Osteoblast (primary cell): ENCODE results near the gene ARHGAP15. TPM values are rescaled to one million over a fixed set of nuclear protein-coding genes. Genes with fewer than 3 reads are reported as not detected.

Experiments
- DNase-seq: peaks from one replicate; pipeline ENCODE4 v3.0.0; 2011; ENCODE audit warnings: low spot score, mixed read lengths; ENCODE audit not compliant: insufficient read length; ENCODE audit errors: missing footprints
- H2AFZ ChIP-seq: 2 replicates; pipeline ENCODE4 v1.6.0; 2011; ENCODE audit warnings: mild to moderate bottlenecking, low read length
- H3K27ac ChIP-seq: 2 replicates; pipeline ENCODE4 v1.5.1; 2011; ENCODE audit warnings: mild to moderate bottlenecking, low read depth, low read length, moderate library complexity
- H3K27me3 ChIP-seq: 2 replicates; pipeline ENCODE4 v1.6.0; 2012; ENCODE audit warnings: mild to moderate bottlenecking, control low read depth, inconsistent platforms, low read length, moderate library complexity; ENCODE audit not compliant: insufficient read depth
- H3K36me3 ChIP-seq: 2 replicates; pipeline ENCODE4 v1.5.1; 2011; ENCODE audit warnings: mild to moderate bottlenecking, low read length, control low read depth, moderate library complexity; ENCODE audit not compliant: insufficient read depth
- H3K4me1 ChIP-seq: 2 replicates; pipeline ENCODE4 v1.5.1; 2011; ENCODE audit warnings: mild to moderate bottlenecking, low read length, control low read depth, moderate library complexity; ENCODE audit not compliant: insufficient read depth
- H3K4me2 ChIP-seq: 2 replicates; pipeline ENCODE4 v1.6.0; 2011; ENCODE audit warnings: mild to moderate bottlenecking, low read length; ENCODE audit not compliant: insufficient read depth
- H3K4me3 ChIP-seq: fragments of 200-600 bp; sonication (generic); 3 replicates; pipeline ENCODE4 v1.5.1; 2012; ENCODE audit warnings: mild to moderate bottlenecking, low read length, inconsistent platforms; ENCODE audit not compliant: insufficient read depth
- H3K79me2 ChIP-seq: 2 replicates; pipeline ENCODE4 v1.6.0; 2012; ENCODE audit warnings: mild to moderate bottlenecking, low read length, control low read depth, inconsistent platforms; ENCODE audit not compliant: insufficient read depth
- H3K9me3 ChIP-seq: 2 replicates; pipeline ENCODE4 v1.5.1; 2011; ENCODE audit warnings: low read depth, low read length, control low read depth
- H4K20me1 ChIP-seq: 2 replicates; pipeline ENCODE4 v1.6.0; 2012; ENCODE audit warnings: mild to moderate bottlenecking, low read length, control low read depth; ENCODE audit not compliant: insufficient read depth
- CTCF ChIP-seq: IDR thresholded peaks from 2 replicates; pipeline ENCODE4 v1.5.1; 2011; ENCODE audit warnings: mild to moderate bottlenecking, low read depth, low read length, moderate library complexity; ENCODE audit errors: extremely low read depth
- total RNA-seq: library from RNA; depleted of rRNA; stranded (reverse); fragments of >200 nt; gene quantifications from 2 replicates; pipeline ENCODE4 v1.2.3, GENCODE V29; 2012

Gene ARHGAP15
- total RNA-seq, 1 donor = 2.2 TPM

DNA sequence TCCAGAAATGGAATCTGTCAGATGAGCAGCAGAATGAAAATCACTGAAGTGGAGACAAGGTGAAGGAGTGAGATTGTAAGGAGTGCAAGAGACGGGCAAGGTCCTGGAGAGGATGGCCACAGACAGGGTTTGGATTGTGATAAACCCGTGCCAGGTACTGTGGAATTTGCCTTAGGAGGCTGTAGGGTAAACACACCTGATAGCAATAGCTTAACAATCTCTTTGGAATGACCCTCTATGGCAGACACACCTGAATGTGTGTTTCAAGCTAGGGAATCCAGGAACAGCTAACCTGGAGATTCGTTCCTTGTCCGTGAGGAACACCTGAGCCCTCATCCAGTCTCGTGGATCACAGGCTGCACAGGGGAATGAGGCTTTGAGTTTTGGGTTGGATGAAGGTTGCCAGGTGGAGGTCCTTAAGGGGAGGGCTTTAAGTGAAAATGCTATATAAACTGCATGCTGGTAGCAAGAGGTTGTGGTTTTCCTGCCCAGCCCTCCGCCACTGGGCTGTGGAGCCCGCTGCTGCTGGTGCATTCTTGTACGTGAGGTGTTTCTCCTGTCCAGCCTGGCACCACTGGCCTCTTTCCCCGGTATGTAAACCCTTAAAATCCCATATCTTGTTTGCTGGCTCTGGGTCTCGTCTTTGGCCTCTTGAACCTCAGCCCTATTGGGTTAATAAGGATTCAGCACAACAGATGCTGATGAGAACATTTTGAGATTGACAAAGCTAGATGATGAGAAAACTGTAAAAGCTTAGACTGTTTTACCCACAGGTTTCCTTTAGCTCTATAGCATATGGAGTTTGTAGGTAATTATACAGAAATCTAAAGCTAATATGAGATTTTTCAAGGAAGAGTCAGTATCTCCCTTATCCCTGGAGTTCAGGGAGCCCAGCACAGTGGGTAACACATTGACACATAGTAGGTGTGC, 117.9 kb downstream of the ARHGAP15 start:
- no peak overlapping the region for H3K27ac ChIP-seq

DNA sequence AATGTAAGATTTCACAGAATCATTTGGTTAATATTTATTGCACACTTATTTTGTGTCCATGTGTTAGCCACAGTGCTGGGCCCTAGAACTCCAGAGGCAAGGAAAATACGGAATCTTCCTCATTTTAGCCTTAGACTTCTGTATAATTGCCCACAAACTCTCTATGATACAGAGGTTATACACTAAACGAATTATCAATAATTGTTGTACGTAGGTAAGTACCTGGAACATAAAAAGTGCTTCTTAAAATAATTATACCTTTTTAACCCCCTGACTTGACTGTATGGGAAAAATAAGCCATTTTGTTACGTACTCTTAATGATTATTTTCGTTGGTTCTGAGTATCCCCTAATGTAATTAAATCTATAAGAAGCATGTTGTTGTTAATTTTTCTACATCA, 119.4 kb downstream of the ARHGAP15 start:
- Histone ChIP-seq H3K4me1 (no peaks in the 10 kb centered on the region), H3K79me2 (no peaks in the 10 kb centered on the region), H3K4me2 (no peak overlapping the region), H3K4me3 (no peak overlapping the region), H2AFZ (no peak overlapping the region), H3K27ac (no peak overlapping the region), H4K20me1 (no peaks in the 10 kb centered on the region), H3K9me3 (no peaks in the 10 kb centered on the region), H3K27me3 (peaks cover 6% of the 10 kb centered on the region), H3K36me3 (no peaks in the 10 kb centered on the region)
- no peak for TF ChIP-seq CTCF
- no peak for DNase-seq

More for the DNA sequence above, 117.9 kb downstream of the ARHGAP15 start:
- Histone ChIP-seq H3K4me2 (no peak overlapping the region), H3K79me2 (no peaks in the 10 kb centered on the region), H3K36me3 (no peaks in the 10 kb centered on the region), H3K27me3 (peaks cover 6% of the 10 kb centered on the region), H3K9me3 (no peaks in the 10 kb centered on the region), H4K20me1 (no peaks in the 10 kb centered on the region), H3K4me1 (no peaks in the 10 kb centered on the region), H3K4me3 (no peak overlapping the region), H2AFZ (no peak overlapping the region)
- no peak for DNase-seq
- no peak for TF ChIP-seq CTCF

GRCh38 chr2:143251681-143252080, 122.5 kb downstream of the ARHGAP15 start:
- Histone ChIP-seq H3K36me3 (no peaks in the 10 kb centered on the region), H3K9me3 (no peaks in the 10 kb centered on the region), H3K27ac (no peak overlapping the region), H3K79me2 (no peaks in the 10 kb centered on the region), H3K4me3 (no peak overlapping the region), H3K27me3 (peaks cover 3% of the 10 kb centered on the region), H2AFZ (no peak overlapping the region), H3K4me1 (no peaks in the 10 kb centered on the region), H4K20me1 (no peaks in the 10 kb centered on the region), H3K4me2 (no peak overlapping the region)
- no peak for DNase-seq
- TF ChIP-seq CTCF = no peak

- Histone ChIP-seq H3K4me2 (no peak overlapping the region), H3K79me2 (no peaks in the 10 kb centered on the region), H3K27ac (no peak overlapping the region), H3K4me1 (no peaks in the 10 kb centered on the region), H3K27me3 (no peaks in the 10 kb centered on the region), H3K9me3 (no peaks in the 10 kb centered on the region), H2AFZ (no peak overlapping the region), H4K20me1 (no peaks in the 10 kb centered on the region), H3K36me3 (no peaks in the 10 kb centered on the region), H3K4me3 (no peak overlapping the region)
- no peak for TF ChIP-seq CTCF
- no peak for DNase-seq
Measured at GRCh38 chr2:143252138-143252907, 123.1 kb downstream of the ARHGAP15 start.
